Trophoblast cell (in vitro differentiated cells and primary cell): ENCODE measurements around the gene TBC1D2.

Experiments
- DNase-seq, 2 donors: peaks; one replicate each; pipeline ENCODE4 v3.0.0-alpha.2; 2016
- H2AFZ ChIP-seq: 2 replicates; pipeline ENCODE4 v1.6.1; 2013; ENCODE audit warnings: low read length, moderate library complexity, mild to moderate bottlenecking; ENCODE audit not compliant: insufficient read depth, poor library complexity
- H2AK5ac ChIP-seq: 2 replicates; pipeline ENCODE4 v1.6.1; 2013; ENCODE audit warnings: mild to moderate bottlenecking, low read length
- H2BK120ac ChIP-seq: 2 replicates; pipeline ENCODE4 v1.6.1; 2013; ENCODE audit warnings: low read length, mild to moderate bottlenecking, moderate library complexity; ENCODE audit not compliant: insufficient read depth, poor library complexity
- H2BK12ac ChIP-seq: 2 replicates; pipeline ENCODE4 v1.6.1; 2013; ENCODE audit warnings: mild to moderate bottlenecking, low read length, moderate library complexity
- H2BK5ac ChIP-seq: 2 replicates; pipeline ENCODE4 v1.6.1; 2013; ENCODE audit warnings: low read length, low read depth, moderate library complexity, mild to moderate bottlenecking; ENCODE audit not compliant: poor library complexity
- H3K14ac ChIP-seq: 2 replicates; pipeline ENCODE4 v1.6.1; 2013; ENCODE audit warnings: mild to moderate bottlenecking, low read length
- H3K18ac ChIP-seq: 2 replicates; pipeline ENCODE4 v1.6.1; 2013; ENCODE audit warnings: mild to moderate bottlenecking, low read length
- H3K23ac ChIP-seq: 2 replicates; pipeline ENCODE4 v1.6.1; 2013; ENCODE audit warnings: low read length
- H3K27ac ChIP-seq: 2 replicates; pipeline ENCODE4 v1.5.1; 2013; ENCODE audit warnings: low read depth, mild to moderate bottlenecking, inconsistent platforms, low read length, moderate library complexity
- H3K27me3 ChIP-seq: 2 replicates; pipeline ENCODE4 v1.6.1; 2013; ENCODE audit warnings: inconsistent platforms, mild to moderate bottlenecking, low read length, moderate library complexity; ENCODE audit not compliant: insufficient read depth
- H3K36me3 ChIP-seq, 2 experiments: 1 replicate in 1 of 2; 2 replicates in 1 of 2; pipeline ENCODE4 v1.6.1; 2013; ENCODE audit warnings: low read length in 2 of 2, mild to moderate bottlenecking in 2 of 2, moderate library complexity in 1 of 2; ENCODE audit not compliant: insufficient read depth in 2 of 2, control insufficient read depth in 1 of 2
- H3K4ac ChIP-seq: 2 replicates; pipeline ENCODE4 v1.6.1; 2013; ENCODE audit warnings: low read depth, mild to moderate bottlenecking, low read length, moderate library complexity
- H3K4me1 ChIP-seq, 2 experiments: 1 replicate in 1 of 2; 2 replicates in 1 of 2; pipeline ENCODE4 v1.6.1; 2013; ENCODE audit warnings: low read length in 2 of 2, mild to moderate bottlenecking in 2 of 2, moderate library complexity in 1 of 2; ENCODE audit not compliant: insufficient read depth in 2 of 2, control insufficient read depth in 1 of 2
- H3K4me2 ChIP-seq: 2 replicates; pipeline ENCODE4 v1.6.1; 2013; ENCODE audit warnings: inconsistent platforms, mild to moderate bottlenecking, low read length, moderate library complexity
- H3K4me3 ChIP-seq: 2 replicates; pipeline ENCODE4 v1.5.1; 2013; ENCODE audit warnings: mild to moderate bottlenecking, low read depth, low read length, inconsistent platforms
- H3K79me1 ChIP-seq: one replicate; pipeline ENCODE4 v1.6.1; 2013; ENCODE audit warnings: low read length
- H3K79me2 ChIP-seq: 2 replicates; pipeline ENCODE4 v1.6.1; 2013; ENCODE audit warnings: low read length, mild to moderate bottlenecking; ENCODE audit not compliant: control insufficient read depth, insufficient read depth, poor library complexity
- H3K9ac ChIP-seq: 2 replicates; pipeline ENCODE4 v1.6.1; 2013; ENCODE audit warnings: mild to moderate bottlenecking, low read length
- H3K9me3 ChIP-seq: 2 replicates; pipeline ENCODE4 v1.6.1; 2013; ENCODE audit warnings: low read depth, mild to moderate bottlenecking, control low read depth, inconsistent platforms, low read length; ENCODE audit not compliant: insufficient read depth
- H4K12ac ChIP-seq: 2 replicates; pipeline ENCODE4 v1.6.1; 2013; ENCODE audit warnings: low read depth, mild to moderate bottlenecking, low read length, moderate library complexity
- H4K8ac ChIP-seq: 2 replicates; pipeline ENCODE4 v1.6.1; 2013; ENCODE audit warnings: low read depth, mild to moderate bottlenecking, low read length, moderate library complexity
- H4K91ac ChIP-seq: one replicate; pipeline ENCODE4 v1.6.1; 2013; ENCODE audit warnings: low read depth, mild to moderate bottlenecking, low read length, moderate library complexity
- WGBS: extraction: QIAGEN DNeasy Blood & Tissue Kit; methylation state at CpG from one replicate; pipeline ENCODE4 v1.1.7; 2013; ENCODE audit warnings: missing lambda C conversion rate; ENCODE audit not compliant: insufficient read length, insufficient coverage; ENCODE audit errors: extremely low coverage; 5-methylcytosine and 5-hydroxymethylcytosine counted together

The TBC1D2 gene

DNA sequence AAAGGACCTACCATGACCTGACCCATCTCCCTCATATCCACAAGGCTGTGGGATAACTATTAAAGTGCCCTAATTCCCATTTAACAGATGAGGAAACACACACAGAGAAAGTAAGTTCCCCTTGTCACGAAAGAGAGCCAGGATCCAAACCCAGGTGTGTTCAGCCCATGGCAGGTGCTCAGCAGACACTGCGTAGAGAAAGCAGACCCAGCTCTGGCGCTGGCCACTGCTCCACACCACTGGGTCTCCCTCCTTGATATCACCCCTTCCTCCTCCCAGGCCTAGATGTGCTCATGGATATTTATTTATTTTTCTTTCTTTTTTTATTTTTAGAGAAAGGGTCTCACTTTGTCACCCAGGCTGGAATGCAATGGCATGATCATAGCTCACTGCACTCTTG is 39.1 kb downstream of the TBC1D2 start:
- Histone ChIP-seq H3K27ac (no peak overlapping the region), H3K23ac (no peak overlapping the region), H2BK120ac (no peak overlapping the region), H3K4ac (no peak overlapping the region), H3K9ac (no peak overlapping the region), H3K27me3 (no peaks in the 10 kb centered on the region), H2BK5ac (no peak overlapping the region), H2AK5ac (no peak overlapping the region), H3K36me3 (peaks cover 22 to 39% of the 10 kb centered on the region in 2 experiments), H4K91ac (no peak overlapping the region), H2BK12ac (no peak overlapping the region), H4K12ac (no peak overlapping the region), H3K4me2 (no peak overlapping the region), H3K4me3 (no peak overlapping the region), H3K79me2 (no peaks in the 10 kb centered on the region), H3K9me3 (no peaks in the 10 kb centered on the region), H2AFZ (no peak overlapping the region), H4K8ac (no peak overlapping the region), H3K79me1 (peaks cover 3% of the 10 kb centered on the region), H3K14ac (no peak overlapping the region), H3K18ac (no peak overlapping the region), H3K4me1 (peaks cover 6 to 12% of the 10 kb centered on the region in 2 experiments)
- no CpG with 5 or more reads among the region's 3 CpGs for WGBS
- no peak for DNase-seq

DNA sequence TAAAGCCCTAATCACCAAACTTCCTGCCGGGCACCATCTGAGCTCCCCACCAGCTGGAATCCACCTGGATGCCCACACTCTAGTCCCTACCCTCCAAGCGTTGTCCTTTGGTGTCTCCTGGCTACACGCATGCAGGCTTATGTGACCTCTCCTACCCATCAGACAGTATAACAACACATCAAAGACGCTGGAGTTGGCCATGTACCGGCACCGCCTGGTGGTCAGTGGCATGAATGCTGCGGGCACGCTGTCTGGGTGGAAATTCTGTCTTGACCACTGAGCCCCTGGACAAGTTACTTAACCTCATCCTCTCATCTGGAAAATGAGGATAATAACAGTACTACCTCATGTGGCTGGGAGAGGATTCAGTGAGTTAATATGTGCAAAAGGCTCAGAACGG is 39.6 kb downstream of the TBC1D2 start:
- Histone ChIP-seq H3K4me1 (peaks cover 6 to 12% of the 10 kb centered on the region in 2 experiments), H3K79me1 (peaks cover 3% of the 10 kb centered on the region), H3K18ac (no peak overlapping the region), H3K4ac (no peak overlapping the region), H4K8ac (no peak overlapping the region), H2AK5ac (no peak overlapping the region), H3K79me2 (no peaks in the 10 kb centered on the region), H3K9me3 (no peaks in the 10 kb centered on the region), H3K4me3 (no peak overlapping the region), H3K27me3 (no peaks in the 10 kb centered on the region), H3K9ac (no peak overlapping the region), H2BK120ac (no peak overlapping the region), H3K4me2 (no peak overlapping the region), H2AFZ (no peak overlapping the region), H3K14ac (no peak overlapping the region), H3K36me3 (peaks cover 19 to 34% of the 10 kb centered on the region in 2 experiments), H2BK5ac (no peak overlapping the region), H4K91ac (no peak overlapping the region), H3K27ac (no peak overlapping the region), H3K23ac (no peak overlapping the region), H2BK12ac (no peak overlapping the region), H4K12ac (no peak overlapping the region)
- DNase-seq, result no peak
- whole genome bisulfite sequencing, result no CpG with 5 or more reads among the region's 9 CpGs

DNA sequence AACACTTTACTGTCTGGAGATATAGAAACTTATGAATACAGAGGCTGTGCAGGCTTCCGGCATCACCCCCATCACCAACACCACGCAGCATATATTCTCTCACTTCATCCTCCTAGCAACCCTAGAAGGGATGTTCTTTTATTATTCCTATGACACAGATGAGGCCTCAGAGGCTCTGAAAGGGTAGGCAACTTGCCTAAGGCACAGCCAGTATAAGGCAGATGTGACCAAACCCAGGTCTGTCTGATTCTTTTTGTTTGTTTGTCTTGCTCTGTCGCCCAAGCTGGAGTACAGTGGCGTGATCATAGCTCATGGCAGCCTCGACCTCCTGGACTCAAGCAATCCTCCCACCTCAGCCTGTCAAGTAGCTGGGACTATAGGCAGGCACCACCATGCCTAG is 40.2 kb downstream of the TBC1D2 start:
- Histone ChIP-seq H3K4ac (no peak overlapping the region), H4K12ac (no peak overlapping the region), H3K79me2 (no peaks in the 10 kb centered on the region), H3K9ac (no peak overlapping the region), H3K27ac (no peak overlapping the region), H2AFZ (no peak overlapping the region), H3K23ac (no peak overlapping the region), H4K91ac (no peak overlapping the region), H2BK12ac (no peak overlapping the region), H3K4me1 (peaks cover 6 to 12% of the 10 kb centered on the region in 2 experiments), H3K36me3 (peaks cover 17 to 30% of the 10 kb centered on the region in 2 experiments), H3K27me3 (no peaks in the 10 kb centered on the region), H2BK120ac (no peak overlapping the region), H3K18ac (no peak overlapping the region), H3K9me3 (no peaks in the 10 kb centered on the region), H2BK5ac (no peak overlapping the region), H3K79me1 (peaks cover 3% of the 10 kb centered on the region), H3K4me2 (no peak overlapping the region), H4K8ac (no peak overlapping the region), H3K4me3 (no peak overlapping the region), H2AK5ac (no peak overlapping the region), H3K14ac (no peak overlapping the region)
- DNase-seq, result no peak
- WGBS, result no CpG with 5 or more reads among the region's 5 CpGs

DNA sequence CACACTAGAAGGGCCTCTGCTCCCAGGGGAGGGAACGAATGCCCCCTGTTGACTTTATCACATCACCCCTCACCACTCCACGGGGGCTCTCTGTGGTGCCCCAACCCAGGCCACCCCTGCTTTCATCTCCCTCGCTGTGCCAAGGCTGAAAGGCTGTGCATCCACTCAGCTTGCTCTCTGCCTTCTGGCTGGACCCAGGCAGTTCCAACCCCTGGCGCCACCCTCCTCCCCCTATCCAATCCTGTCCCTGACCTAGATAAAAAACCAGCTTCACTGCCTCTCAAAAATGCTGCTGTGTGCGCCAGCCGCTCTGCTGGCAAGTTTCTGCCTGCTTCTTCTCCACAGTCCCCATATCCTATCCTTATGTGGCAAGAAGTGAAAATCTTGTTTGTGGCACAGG is 40.6 kb downstream of the TBC1D2 start:
- no peaks in the 10 kb centered on the region for H3K79me2 ChIP-seq
- H3K18ac ChIP-seq, result no peak overlapping the region
- H2AFZ ChIP-seq, result no peak overlapping the region
- no peak overlapping the region for H4K8ac ChIP-seq
- peaks cover 3% of the 10 kb centered on the region for H3K79me1 ChIP-seq
- DNase-seq, result no peak
- no peak overlapping the region for H4K91ac ChIP-seq
- H3K23ac ChIP-seq, result no peak overlapping the region
- no peak overlapping the region for H3K9ac ChIP-seq
- H4K12ac ChIP-seq, result no peak overlapping the region
- H3K4me2 ChIP-seq, result no peak overlapping the region
- H3K4me1 ChIP-seq, result peaks cover 6 to 8% of the 10 kb centered on the region in 2 experiments
- H3K36me3 ChIP-seq, result peaks cover 21 to 29% of the 10 kb centered on the region in 2 experiments
- H3K27ac ChIP-seq, result no peak overlapping the region
- H3K4ac ChIP-seq, result no peak overlapping the region
- H3K4me3 ChIP-seq, result no peak overlapping the region
- H3K27me3 ChIP-seq, result no peaks in the 10 kb centered on the region
- WGBS, result no CpG with 5 or more reads among the region's 6 CpGs
- H3K9me3 ChIP-seq, result no peaks in the 10 kb centered on the region
- no peak overlapping the region for H2BK5ac ChIP-seq
- H3K14ac ChIP-seq, result no peak overlapping the region
- no peak overlapping the region for H2BK120ac ChIP-seq
- no peak overlapping the region for H2AK5ac ChIP-seq
- no peak overlapping the region for H2BK12ac ChIP-seq
